Measurements from ENCODE around the gene SEPTIN10. TPM values are rescaled to one million over a fixed set of nuclear protein-coding genes. Genes with fewer than 3 reads are reported as not detected.
"Not testable (repeated sequence)": the region's sequence is repeated elsewhere in the genome, so short reads cannot be mapped to it uniquely, and the experiment has no call there.

SEPTIN10 gene
- total RNA-seq, 1 donor from 2014 or later: 56.2 TPM

DNA sequence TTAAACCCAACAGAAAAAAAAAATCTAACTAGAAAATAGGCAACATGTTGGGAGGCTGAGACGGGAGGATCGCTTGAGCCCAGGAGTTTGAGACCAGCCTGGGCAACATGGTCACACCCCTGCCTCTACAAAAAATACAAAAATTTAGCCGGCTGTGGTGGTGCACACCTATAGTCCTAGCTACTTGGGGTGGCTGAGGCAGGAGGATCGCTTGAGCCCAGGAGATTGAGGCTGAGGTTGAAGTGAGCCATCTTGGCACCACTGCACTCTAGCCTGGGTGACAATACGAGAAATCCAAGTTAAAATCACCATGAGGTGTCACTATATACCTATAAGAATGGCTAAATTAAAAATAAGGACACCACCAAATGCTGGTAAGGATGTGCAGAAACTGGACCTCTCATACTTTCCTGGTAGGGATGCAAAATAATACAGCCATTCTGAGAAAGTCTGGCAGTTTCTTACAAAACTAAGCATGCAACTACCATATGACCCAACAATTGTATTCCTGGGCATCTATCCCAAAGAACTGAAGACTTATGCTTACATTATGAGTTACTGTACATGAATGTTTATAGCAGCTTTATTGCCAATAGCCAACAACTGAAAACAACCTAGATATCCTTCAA is 2.2 kb downstream of the SEPTIN10 start:
- ATAC-seq: no peak
- DNase-seq (ENCODE audit: missing footprints): no peak
- intact Hi-C loops (cut with DNase I): loop anchor here (5.0 kb wide), 1 partner anchor 49 kb away; no protein-coding TSS in a partner anchor

- DNase-seq (ENCODE audit: missing footprints) (no peak), ATAC-seq (no peak)
- intact Hi-C loops (cut with DNase I): loop anchor here (5.0 kb wide), 1 partner anchor 47 kb away; no protein-coding TSS in a partner anchor
Measured at GRCh38 chr2:109609352-109610024, 4.3 kb downstream of the SEPTIN10 start.

GRCh38 chr2:109607766-109608165 is 6.0 kb downstream of the SEPTIN10 start:
- intact Hi-C loops (cut with DNase I): no loop called here
- no peak for DNase-seq (ENCODE audit: missing footprints)
- no peak for ATAC-seq

DNA sequence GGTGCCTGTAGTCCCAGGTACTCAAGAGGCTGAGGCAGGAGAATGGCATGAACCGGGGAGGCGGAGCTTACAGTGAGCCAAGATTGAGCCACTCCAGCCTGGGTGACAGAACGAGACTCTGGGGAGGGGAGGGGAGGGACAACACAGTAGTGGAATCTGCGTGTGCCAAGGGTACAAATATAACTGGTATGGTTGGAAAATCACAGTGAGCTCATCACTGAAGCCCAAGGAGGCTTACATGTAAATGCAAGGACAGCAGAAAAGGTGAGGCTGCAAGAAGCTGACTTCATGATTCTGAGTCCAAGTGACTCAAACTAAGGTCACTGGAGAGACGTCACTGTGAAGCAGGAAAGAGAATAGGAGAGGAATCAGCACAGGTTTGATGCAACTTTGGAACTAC is 9.2 kb downstream of the SEPTIN10 start:
- intact Hi-C loops (cut with DNase I): loop anchor here (5.0 kb wide), 1 partner anchor 62 kb away; no protein-coding TSS in a partner anchor
- no peak for DNase-seq (ENCODE audit: missing footprints)
- peak; percentile 27 for ATAC-seq

- DNase-seq (ENCODE audit: missing footprints): no peak
- ATAC-seq: no peak
- intact Hi-C loops (cut with DNase I): loop anchor here (5.0 kb wide), 1 partner anchor 60 kb away; no protein-coding TSS in a partner anchor
Measured at GRCh38 chr2:109602617-109603188, 11.1 kb downstream of the SEPTIN10 start.

- ATAC-seq (no peak), DNase-seq (ENCODE audit: missing footprints) (no peak)
- intact Hi-C loops (cut with DNase I): loop anchor here (5.0 kb wide), 1 partner anchor 59 kb away; no protein-coding TSS in a partner anchor
Measured at GRCh38 chr2:109601783-109602182, 12.0 kb downstream of the SEPTIN10 start.

DNA sequence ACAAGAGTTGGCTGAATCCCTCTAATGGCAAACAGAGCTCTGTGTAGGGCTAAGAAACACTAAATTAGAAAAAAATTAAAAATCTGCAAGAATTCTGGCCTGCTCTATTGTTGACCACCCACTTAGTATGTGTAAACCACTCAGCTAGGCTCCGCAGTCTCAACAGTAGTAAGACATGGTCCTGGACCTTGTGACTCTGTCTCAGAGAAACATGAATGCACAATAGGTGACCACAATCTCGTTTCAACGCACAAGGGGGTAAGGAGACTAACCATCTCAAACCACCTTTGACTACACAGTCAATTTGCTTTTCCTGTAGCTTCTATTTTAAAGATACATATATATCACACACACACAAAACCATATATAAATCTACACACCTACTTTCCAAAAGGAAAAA is 16.5 kb downstream of the SEPTIN10 start:
- intact Hi-C loops (cut with DNase I): loop anchor here (5.0 kb wide), 1 partner anchor 35 kb away; no protein-coding TSS in a partner anchor
- no peak for DNase-seq (ENCODE audit: missing footprints)

DNA sequence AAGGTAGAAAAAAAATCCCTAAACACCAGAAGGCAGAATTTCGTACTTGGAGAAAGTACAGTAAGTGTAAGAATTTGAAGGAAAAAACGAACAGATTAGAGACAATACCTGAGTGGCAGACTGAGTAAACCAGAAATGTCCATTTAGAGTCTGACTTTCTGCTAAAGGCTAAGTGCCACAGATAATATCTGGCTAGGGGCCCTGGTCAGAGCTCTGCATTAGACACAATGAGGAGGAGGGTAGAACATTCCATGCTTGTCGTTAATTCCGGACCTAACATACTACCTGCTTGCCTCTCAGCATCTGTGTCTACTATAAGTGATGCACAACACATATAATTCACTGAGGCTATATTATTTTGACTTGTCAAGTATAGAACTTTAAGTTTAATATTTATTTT is 18.1 kb downstream of the SEPTIN10 start:
- intact Hi-C loops (cut with DNase I): loop anchor here (5.0 kb wide), 1 partner anchor 33 kb away; no protein-coding TSS in a partner anchor
- DNase-seq (ENCODE audit: missing footprints) (no peak), ATAC-seq (no peak)

More for the DNA sequence above, 16.5 kb downstream of the SEPTIN10 start:
- ATAC-seq: no peak

- DNase-seq (ENCODE audit: missing footprints) (no peak), ATAC-seq (no peak)
- intact Hi-C loops (cut with DNase I): no loop called here
Measured at GRCh38 chr2:109594246-109594885, 19.4 kb downstream of the SEPTIN10 start.

DNA sequence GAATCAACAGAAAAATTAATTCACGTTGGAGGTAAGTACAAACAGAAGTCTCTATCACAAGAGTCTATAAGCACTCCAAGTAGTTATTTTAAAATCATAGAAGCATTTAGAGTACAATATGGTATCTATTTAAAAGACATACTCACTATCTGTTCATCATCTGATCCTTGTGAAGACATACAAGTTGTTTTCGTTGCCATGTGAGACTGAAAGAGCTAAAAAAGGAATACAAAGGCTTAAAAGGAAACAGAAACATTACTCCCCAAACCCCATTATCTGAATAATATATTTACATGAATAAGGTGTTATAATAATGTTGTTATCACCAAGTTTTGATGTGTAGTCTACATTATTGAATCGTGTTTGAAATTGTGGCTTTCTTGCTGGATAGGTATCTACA is 20.9 kb downstream of the SEPTIN10 start:
- DNase-seq (ENCODE audit: missing footprints) (no peak), ATAC-seq (no peak)
- intact Hi-C loops (cut with DNase I): no loop called here

DNA sequence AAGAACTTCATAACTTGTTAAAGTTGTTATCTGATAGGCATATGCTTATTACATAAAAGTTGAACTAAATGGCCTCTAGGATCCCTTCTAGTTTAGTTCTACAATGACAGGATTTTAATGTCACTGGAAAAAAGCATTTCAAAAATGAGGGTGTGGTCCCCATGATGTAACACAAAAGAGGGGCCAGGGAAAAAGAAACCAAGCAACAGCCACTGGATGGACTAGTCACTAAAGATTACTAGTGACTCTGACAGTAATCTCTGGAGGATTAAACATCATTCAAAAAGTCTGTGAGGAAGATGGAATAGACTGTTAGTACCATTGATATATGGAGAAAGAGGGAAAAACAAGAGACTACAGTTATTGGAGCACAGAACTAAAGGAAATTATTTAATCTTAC is 22.6 kb downstream of the SEPTIN10 start:
- intact Hi-C loops (cut with DNase I): no loop called here
- no peak for ATAC-seq
- DNase-seq (ENCODE audit: missing footprints): no peak

GRCh38 chr2:109586687-109587086 is 27.1 kb downstream of the SEPTIN10 start:
- DNase-seq (ENCODE audit: missing footprints) (no peak), ATAC-seq (no peak)
- intact Hi-C loops (cut with DNase I): no loop called here

- ATAC-seq: no peak
- intact Hi-C loops (cut with DNase I): no loop called here
- no peak for DNase-seq (ENCODE audit: missing footprints)
Measured at GRCh38 chr2:109582928-109583895, 30.6 kb downstream of the SEPTIN10 start.

GRCh38 chr2:109577630-109578029 is 36.1 kb downstream of the SEPTIN10 start:
- intact Hi-C loops (cut with DNase I); DNase-seq (ENCODE audit: missing footprints); ATAC-seq: not testable (repeated sequence)

GRCh38 chr2:109575373-109575772 is 38.4 kb downstream of the SEPTIN10 start:
- intact Hi-C loops (cut with DNase I): no loop called here
- ATAC-seq: no peak
- no peak for DNase-seq (ENCODE audit: missing footprints)

DNA sequence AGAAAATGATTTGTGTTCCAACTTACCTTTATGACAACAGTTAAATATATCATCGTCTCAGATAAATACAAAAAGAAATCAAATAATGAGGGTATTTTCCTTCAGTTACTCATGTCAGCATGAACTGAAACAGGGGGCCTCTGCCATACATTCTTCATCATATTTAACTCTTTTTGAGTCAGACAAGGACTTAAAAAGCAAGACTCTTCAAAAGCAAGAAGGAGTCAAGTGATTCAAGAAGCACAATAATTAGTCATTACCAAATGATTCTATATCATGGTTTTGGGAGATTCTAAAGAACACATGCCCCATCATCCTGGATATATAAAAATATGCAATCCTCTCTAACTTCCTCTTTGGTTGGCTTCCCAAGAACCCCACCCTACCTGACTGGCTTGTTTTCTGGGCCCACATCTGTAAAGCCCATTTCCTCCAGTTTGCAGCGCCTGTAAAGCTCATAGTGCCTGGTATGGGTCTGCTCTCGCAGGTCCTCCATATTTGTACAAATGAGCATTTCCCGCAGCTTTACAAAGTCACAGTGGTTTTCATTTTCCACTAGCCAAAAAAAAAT is 49.7 kb downstream of the SEPTIN10 start:
- DNase-seq (ENCODE audit: missing footprints) (no peak), ATAC-seq (no peak)
- intact Hi-C loops (cut with DNase I): loop anchor here (5.0 kb wide), 2 partner anchors 33 to 48 kb away; partner anchors contain the start of genes SEPTIN10 and SOWAHC

- no peak for ATAC-seq
- no peak for DNase-seq (ENCODE audit: missing footprints)
- intact Hi-C loops (cut with DNase I): loop anchor here (5.0 kb wide), 2 partner anchors 34 to 49 kb away; partner anchors contain the start of genes SEPTIN10 and SOWAHC
Measured at GRCh38 chr2:109563288-109563687, 50.5 kb downstream of the SEPTIN10 start.

DNA sequence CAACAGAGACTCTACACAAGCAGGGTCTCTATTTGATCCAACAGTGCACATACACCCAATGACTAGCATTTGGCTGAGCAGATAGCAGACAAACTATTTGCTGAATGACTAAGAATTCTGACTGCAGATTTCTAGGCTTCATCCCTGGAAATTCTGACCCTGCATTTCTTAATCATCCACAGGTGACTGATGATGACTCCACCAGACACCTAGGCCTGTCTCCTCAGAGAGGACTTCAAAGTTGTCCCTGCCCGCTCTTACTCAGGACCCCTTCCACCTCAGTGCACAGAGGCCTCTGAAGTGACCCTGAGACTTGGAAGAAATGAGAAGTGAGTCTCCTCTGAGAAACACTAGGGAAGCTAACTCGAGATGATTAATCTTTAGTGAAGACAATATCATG is 51.3 kb downstream of the SEPTIN10 start:
- no peak for DNase-seq (ENCODE audit: missing footprints)
- intact Hi-C loops (cut with DNase I): loop anchor here (5.0 kb wide), 2 partner anchors 35 to 50 kb away; partner anchors contain the start of genes SEPTIN10 and SOWAHC

More for the DNA sequence above, 51.3 kb downstream of the SEPTIN10 start:
- ATAC-seq: no peak

Measured in Right ventricle myocardium inferior (tissue), 1 donor.